Left lung (tissue), 10 donors: ENCODE data around the gene EGFL7. TPM values are rescaled to one million over a fixed set of nuclear protein-coding genes. Genes with fewer than 3 reads are reported as not detected.

Experiments used
- ATAC-seq: fragments of 200-7000 bp; cut with Tn5 transposase; one replicate; pipeline ENCODE4 v1.9.1; 2020; ENCODE audit warnings: moderate library complexity
- DNase-seq, 4 donors: peaks; one replicate each; pipeline ENCODE4 v3.0.0-alpha.2; 2013 to 2020
- H3K27ac ChIP-seq, 2 donors: fragments of 200-600 bp; sonication (generic) in 1 of 2; one replicate each; pipeline versions ENCODE4 v1.5.0 to v1.8.0; 2020 to 2021
- H3K27me3 ChIP-seq, 2 donors: fragments of 200-600 bp; sonication (generic) in 1 of 2; one replicate each; pipeline versions ENCODE4 v1.5.0 to v1.8.0; 2020 to 2021
- H3K36me3 ChIP-seq, 2 donors: fragments of 200-600 bp; sonication (generic) in 1 of 2; one replicate each; pipeline versions ENCODE4 v1.5.0 to v1.8.0; 2020 to 2021
- H3K4me1 ChIP-seq, 2 donors: fragments of 200-600 bp; one replicate each; pipeline ENCODE4 v1.8.0; 2021
- H3K4me3 ChIP-seq, 2 donors: fragments of 200-600 bp; sonication (generic) in 1 of 2; one replicate each; pipeline versions ENCODE4 v1.5.0 to v1.8.0; 2020 to 2021; ENCODE audit warnings: mild to moderate bottlenecking in 1 of 2
- H3K9me3 ChIP-seq, 2 donors: fragments of 200-600 bp; sonication (generic) in 1 of 2; one replicate each; pipeline versions ENCODE4 v1.5.0 to v1.8.0; 2020 to 2021
- intact Hi-C, 2 donors: fragments of 100-400 bp; cut with DNase I; formaldehyde crosslinking; loops; one replicate each; pipeline versions ENCODE4 v1.11.2 to v1.14.2; 2022
- polyA plus RNA-seq, 6 donors: library from polyadenylated mRNA; unstranded; fragments of 120-200 nt; gene quantifications; one replicate each; pipeline ENCODE4 v1.2.1, GENCODE V29; 2013; ENCODE audit not compliant: insufficient read length in 6 of 6
- total RNA-seq, 2 donors: library from RNA; stranded (reverse); fragmentation: NEBNext Ultra II Directional; extraction: Animal tissue kit (Norgen Biotek cat#: 25700); gene quantifications; one replicate each; pipeline ENCODE4 v1.2.1, GENCODE V29; 2021
- TF ChIP-seq, protein P1 (sequence below), 2 donors: fragments of 200-600 bp; sonication (generic) in 1 of 2; IDR thresholded peaks; one replicate each; pipeline versions ENCODE4 v1.5.0 to v1.8.0; 2021; ENCODE audit warnings: antibody characterized with exemption in 2 of 2
- donor health status: DM: no; HTN: yes; CAD: no.
- donor health status: DM: no; HTN: no; CAD: no.

EGFL7 gene
- total and polyA plus RNA-seq, 8 donors = 65.7 to 165 (median 101) TPM

- peak in 2 of 4 donors; percentile 85 to 91 for DNase-seq
- Histone ChIP-seq H3K27me3 (no peaks in the 10 kb centered on the region), H3K36me3 (no peaks in the 10 kb centered on the region), H3K4me3 (no peak overlapping the region), H3K4me1 (peaks cover 16 to 82% of the 10 kb centered on the region in 2 donors), H3K27ac (peak overlapping the region; percentile 65 to 70), H3K9me3 (no peaks in the 10 kb centered on the region)
- TF ChIP-seq, protein P1, sequence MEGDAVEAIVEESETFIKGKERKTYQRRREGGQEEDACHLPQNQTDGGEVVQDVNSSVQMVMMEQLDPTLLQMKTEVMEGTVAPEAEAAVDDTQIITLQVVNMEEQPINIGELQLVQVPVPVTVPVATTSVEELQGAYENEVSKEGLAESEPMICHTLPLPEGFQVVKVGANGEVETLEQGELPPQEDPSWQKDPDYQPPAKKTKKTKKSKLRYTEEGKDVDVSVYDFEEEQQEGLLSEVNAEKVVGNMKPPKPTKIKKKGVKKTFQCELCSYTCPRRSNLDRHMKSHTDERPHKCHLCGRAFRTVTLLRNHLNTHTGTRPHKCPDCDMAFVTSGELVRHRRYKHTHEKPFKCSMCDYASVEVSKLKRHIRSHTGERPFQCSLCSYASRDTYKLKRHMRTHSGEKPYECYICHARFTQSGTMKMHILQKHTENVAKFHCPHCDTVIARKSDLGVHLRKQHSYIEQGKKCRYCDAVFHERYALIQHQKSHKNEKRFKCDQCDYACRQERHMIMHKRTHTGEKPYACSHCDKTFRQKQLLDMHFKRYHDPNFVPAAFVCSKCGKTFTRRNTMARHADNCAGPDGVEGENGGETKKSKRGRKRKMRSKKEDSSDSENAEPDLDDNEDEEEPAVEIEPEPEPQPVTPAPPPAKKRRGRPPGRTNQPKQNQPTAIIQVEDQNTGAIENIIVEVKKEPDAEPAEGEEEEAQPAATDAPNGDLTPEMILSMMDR (IDR thresholded peaks at IDR 0.05) = no peak
- peak; percentile 74 for ATAC-seq
- intact Hi-C loops = no loop called here
These were observed 30.9 kb downstream of the EGFL7 start for GRCh38 chr9:136693490-136694162.

- TF ChIP-seq, protein P1 (IDR thresholded peaks at IDR 0.05) = peak; percentile 60 to 85
- H3K36me3 ChIP-seq = no peaks in the 10 kb centered on the region
- H3K9me3 ChIP-seq = no peaks in the 10 kb centered on the region
- intact Hi-C loops = no loop called here
- peaks cover 16 to 82% of the 10 kb centered on the region in 2 donors for H3K4me1 ChIP-seq
- peak in 3 of 4 donors; percentile 55 to 94 (median 67) for DNase-seq
- peak overlapping the region; percentile 65 to 70 for H3K27ac ChIP-seq
- ATAC-seq = peak; percentile 68
- H3K27me3 ChIP-seq = no peaks in the 10 kb centered on the region
- H3K4me3 ChIP-seq = no peak overlapping the region
These were observed 31.6 kb downstream of the EGFL7 start for GRCh38 chr9:136694163-136694871.

GRCh38 chr9:136694872-136695247 lies 32.1 kb downstream of the EGFL7 start:
- intact Hi-C loops = no loop called here
- Histone ChIP-seq H3K4me3 (no peak overlapping the region), H3K36me3 (no peaks in the 10 kb centered on the region), H3K9me3 (no peaks in the 10 kb centered on the region), H3K4me1 (peaks cover 16 to 82% of the 10 kb centered on the region in 2 donors), H3K27me3 (no peaks in the 10 kb centered on the region), H3K27ac (no peak overlapping the region)
- no peak for DNase-seq
- TF ChIP-seq, protein P1 (IDR thresholded peaks at IDR 0.05) = no peak
- no peak for ATAC-seq

- DNase-seq (peak in 3 of 4 donors; percentile 66 to 90 (median 82)), ATAC-seq (peak; percentile 66)
- Histone ChIP-seq H3K9me3 (no peaks in the 10 kb centered on the region), H3K4me1 (peaks cover 16 to 82% of the 10 kb centered on the region in 2 donors), H3K36me3 (no peaks in the 10 kb centered on the region), H3K4me3 (no peak overlapping the region), H3K27me3 (peaks cover 0 to 5% of the 10 kb centered on the region in 2 donors), H3K27ac (peak overlapping the region; percentile 39 to 65)
- TF ChIP-seq, protein P1 (IDR thresholded peaks at IDR 0.05) = no peak
- intact Hi-C loops = no loop called here
These were observed 32.7 kb downstream of the EGFL7 start for GRCh38 chr9:136695435-136695895.

DNA sequence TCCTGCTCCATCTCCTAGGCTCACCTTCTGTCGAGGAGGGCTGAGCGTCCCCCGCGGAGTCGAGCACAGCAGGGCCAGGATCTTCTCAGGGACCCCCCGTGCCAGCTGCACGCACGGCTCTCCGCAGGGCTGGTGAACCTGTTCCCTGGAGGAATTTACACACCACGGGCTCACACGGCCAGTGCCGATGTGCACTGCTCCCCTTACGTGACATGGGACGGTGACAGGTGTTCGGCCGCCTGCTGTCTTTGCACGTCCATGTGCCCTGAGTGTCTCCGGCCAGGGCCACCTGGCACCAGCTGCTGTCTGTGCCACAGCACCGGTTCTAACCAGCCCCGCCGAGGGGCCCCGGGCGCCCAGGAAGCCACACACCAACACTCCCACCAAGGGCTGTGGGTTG lies 33.2 kb downstream of the EGFL7 start:
- TF ChIP-seq, protein P1 (IDR thresholded peaks at IDR 0.05) = no peak
- Histone ChIP-seq H3K4me1 (peaks cover 19 to 82% of the 10 kb centered on the region in 2 donors), H3K27ac (peak overlapping the region; percentile 39 to 65), H3K4me3 (no peak overlapping the region), H3K9me3 (no peaks in the 10 kb centered on the region), H3K27me3 (peaks cover 0 to 6% of the 10 kb centered on the region in 2 donors), H3K36me3 (no peaks in the 10 kb centered on the region)
- no peak for ATAC-seq
- intact Hi-C loops = no loop called here
- DNase-seq = no peak
